Dermis lymphatic vessel endothelial cell (primary cell): ENCODE measurements around the gene STOML3. TPM values are rescaled to one million over a fixed set of nuclear protein-coding genes. Genes with fewer than 3 reads are reported as not detected.

Experiments used
- total RNA-seq: library from RNA; depleted of rRNA; stranded (reverse); fragments of >200 nt; gene quantifications from 2 replicates; pipeline ENCODE4 v1.2.1, GENCODE V29; 2014

Gene STOML3
- total RNA-seq, result not detected in 2 replicates

GRCh38 chr13:38990693-38991092 is at the start of gene STOML3:
Gene STOML3 (minus strand): TSS chr13:38990831. CDS start chr13:38990721, 110 bp downstream.

GRCh38 chr13:39037880-39038568 is 47.4 kb upstream of the STOML3 start, which contains the start of the genes NHLRC3 and PROSER1:
Gene NHLRC3 (plus strand): TSS chr13:39038456. CDS start chr13:39038640, 184 bp downstream.
Gene PROSER1 (minus strand): TSS chr13:39038089. CDS start chr13:39037242, 847 bp downstream.

Other genes with a start within 250 kb of the STOML3 start
- gene PROSER1, start 47.3 kb upstream of the STOML3 start, total RNA-seq, result 10.2 and 14.9 TPM in 2 replicates
- gene NHLRC3, start 47.6 kb upstream of the STOML3 start, total RNA-seq, result 11.7 and 12.8 TPM in 2 replicates